ENCODE data around the gene RYR1.
"Not testable (repeated sequence)": the region's sequence is repeated elsewhere in the genome, so short reads cannot be mapped to it uniquely, and the experiment has no call there.

Gene RYR1

DNA sequence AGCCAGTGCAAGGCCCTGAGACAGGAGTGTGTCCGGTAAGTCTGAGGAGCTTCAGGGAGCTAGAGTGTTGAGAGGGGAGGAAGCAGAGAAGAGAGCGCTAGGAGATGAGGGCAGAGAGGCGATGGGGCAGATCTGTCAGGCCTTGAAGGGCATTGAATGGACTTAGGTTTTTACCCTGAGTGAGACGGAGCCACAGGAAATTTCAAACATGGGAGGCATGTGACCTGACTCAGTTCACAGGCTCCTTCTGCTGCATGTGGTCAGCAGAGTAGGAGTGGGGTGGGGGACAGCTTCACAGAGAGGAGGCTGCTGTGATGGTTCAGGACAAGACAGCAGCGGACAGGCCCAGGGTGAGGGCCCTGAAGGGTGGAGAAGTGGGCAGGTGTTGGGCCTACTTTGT lies 33.1 kb upstream of the RYR1 start:
- DNase-seq (ENCODE audit: low read depth), result no peak

GRCh38 chr19:38401148-38401547 lies 32.3 kb upstream of the RYR1 start:
- no peak for DNase-seq (ENCODE audit: low read depth)

DNA sequence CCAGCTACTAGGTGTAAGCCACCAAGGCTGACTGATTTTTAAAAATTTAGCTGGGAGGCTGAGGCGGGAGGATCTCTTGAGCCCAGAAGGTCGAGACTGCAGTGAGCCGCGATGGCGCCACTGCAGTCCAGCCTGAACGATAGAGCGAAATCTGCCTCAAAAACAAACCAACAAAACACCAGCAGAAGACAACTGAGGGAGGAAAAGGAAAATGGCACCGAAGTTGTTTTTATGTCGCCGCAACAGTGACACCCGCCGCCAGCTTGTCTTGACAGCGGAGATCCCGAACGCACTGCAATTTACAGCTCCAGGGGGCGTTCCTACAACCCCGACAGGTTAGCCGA lies 30.9 kb upstream of the RYR1 start:
- DNase-seq (ENCODE audit: low read depth), result no peak

DNA sequence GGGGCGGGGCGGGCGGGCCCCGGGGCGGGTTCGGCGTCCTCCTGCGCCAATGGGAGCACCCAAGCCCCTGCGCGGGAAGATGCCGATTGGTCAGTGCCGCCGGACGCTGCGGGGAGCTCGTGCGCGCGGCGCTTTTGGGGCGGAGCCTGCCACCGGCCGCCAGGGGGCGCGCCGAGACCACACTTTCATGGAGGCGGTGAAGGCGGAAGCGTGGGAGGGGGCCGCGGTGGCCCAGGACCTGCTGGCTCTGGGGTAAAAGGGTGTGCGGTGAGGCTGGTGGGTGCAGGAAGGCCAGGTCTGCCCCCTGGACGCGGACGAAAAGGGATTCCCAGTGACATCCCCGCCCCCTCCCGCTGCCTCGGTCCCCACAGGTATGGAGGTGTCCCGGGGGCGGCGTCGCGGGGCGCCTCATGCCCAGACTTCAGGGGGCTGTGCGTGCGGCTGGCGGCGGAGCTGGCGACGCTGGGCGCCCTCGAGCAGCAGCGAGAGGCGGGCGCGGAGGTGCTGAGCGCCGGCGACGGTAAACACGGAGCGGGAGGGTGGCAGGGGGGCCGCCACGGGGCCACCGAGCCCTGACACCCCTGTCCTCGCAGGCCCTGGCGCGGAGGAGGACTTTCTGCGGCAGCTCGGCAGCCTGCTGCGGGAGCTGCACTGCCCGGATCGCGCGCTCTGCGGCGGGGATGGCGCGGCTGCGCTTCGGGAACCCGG lies 30.4 kb upstream of the RYR1 start, which contains the start of gene FAM98C:
TSS of gene FAM98C (plus strand) at position 127 of the 708 bp plus-strand sequence. CDS start at position 188, 61 bp downstream.
- DNase-seq (ENCODE audit: low read depth), result peak; percentile 93

DNA sequence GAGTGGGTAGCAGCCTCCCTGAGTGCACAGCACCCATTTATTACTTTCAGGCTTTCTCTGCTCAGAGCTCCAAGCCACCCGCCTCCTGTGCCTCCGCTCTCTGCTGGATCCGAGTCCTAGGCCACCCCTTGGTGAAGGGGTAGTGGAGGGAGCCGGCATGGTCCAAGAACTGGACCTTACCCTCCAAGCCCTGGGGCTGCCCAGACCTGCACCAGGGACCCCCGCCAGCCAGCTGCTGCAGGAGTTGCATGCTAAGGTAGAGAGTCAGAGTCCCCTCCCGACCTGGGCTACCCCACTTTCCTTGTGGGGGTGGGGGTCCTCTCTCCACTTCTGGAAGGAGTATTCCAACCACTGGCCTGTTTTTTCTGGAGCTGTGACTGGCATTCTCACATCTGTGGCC lies 28.6 kb upstream of the RYR1 start:
- no peak for DNase-seq (ENCODE audit: low read depth)

- no peak for DNase-seq (ENCODE audit: low read depth)
Measured at GRCh38 chr19:38405276-38405675, 28.2 kb upstream of the RYR1 start.

DNA sequence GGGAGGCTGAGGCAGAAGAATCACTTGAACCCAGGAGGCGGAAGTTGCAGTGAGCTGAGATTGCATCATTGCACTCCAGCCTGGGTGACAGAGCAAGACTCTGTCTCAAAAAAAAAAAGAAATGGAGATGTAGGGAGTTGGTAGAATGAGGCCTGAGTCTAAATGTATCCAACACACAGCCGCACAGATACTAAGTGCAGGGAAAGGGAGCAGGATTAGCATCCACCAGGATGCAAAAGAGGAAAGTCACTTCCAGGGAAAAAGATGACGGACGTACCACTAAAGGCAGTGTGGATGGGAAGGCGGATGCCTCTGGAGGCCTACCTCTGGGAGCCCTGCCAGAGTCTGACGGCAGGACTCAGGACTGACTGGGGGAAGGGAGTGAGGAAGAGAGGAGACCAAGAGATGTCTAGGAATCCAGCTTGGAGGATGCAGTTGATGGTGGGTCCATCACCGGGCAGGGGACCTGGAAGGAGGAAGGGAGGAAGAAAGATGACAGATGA lies 23.8 kb upstream of the RYR1 start:
- DNase-seq (ENCODE audit: low read depth), result no peak

- not testable (repeated sequence) for DNase-seq (ENCODE audit: low read depth)
Measured at GRCh38 chr19:38410407-38410806, 23.1 kb upstream of the RYR1 start.

GRCh38 chr19:38411041-38411712 lies 22.3 kb upstream of the RYR1 start:
- DNase-seq (ENCODE audit: low read depth), result no peak

- not testable (repeated sequence) for DNase-seq (ENCODE audit: low read depth)
Measured at GRCh38 chr19:38411898-38412297, 21.6 kb upstream of the RYR1 start.

DNA sequence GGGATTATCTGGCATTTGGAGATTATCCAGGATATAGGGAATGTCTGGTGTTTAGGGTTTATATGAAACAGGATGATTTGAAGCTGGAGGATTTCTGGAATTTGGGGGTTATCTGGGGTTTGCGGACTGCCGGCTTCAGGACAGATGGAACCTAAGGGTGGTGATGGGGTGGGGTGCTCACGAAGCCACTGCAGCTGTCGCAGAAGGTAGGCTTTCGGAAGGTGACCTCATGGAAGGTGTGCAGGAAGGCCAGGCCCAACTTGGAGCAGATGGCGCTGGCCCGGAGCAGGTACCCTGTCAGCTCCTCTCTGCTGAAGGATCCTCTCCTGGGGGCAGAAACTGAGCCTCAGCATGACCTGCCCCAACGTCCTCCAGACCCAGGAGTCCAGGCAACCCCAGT lies 21.0 kb upstream of the RYR1 start:
- DNase-seq (ENCODE audit: low read depth), result no peak

DNA sequence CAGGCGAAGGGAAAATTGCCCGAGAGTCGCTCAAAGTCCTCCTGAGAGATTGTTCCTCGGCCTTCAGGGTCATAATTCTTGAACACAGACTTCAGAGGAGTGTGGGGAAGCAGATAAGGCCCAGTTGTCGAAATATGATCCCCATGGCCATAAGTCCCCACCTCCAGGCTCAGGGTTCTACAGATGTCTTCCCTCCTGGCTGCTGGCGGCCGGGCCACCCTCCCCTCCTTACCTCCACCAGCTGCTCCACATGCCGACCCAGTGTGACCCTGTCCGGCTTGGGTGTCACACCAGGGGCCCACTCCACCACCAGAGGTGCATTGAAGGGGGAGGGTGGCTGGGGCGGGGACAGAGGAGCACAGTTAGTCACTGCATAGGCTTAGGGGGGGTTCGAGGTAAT lies 20.5 kb upstream of the RYR1 start:
- DNase-seq (ENCODE audit: low read depth), result no peak

DNA sequence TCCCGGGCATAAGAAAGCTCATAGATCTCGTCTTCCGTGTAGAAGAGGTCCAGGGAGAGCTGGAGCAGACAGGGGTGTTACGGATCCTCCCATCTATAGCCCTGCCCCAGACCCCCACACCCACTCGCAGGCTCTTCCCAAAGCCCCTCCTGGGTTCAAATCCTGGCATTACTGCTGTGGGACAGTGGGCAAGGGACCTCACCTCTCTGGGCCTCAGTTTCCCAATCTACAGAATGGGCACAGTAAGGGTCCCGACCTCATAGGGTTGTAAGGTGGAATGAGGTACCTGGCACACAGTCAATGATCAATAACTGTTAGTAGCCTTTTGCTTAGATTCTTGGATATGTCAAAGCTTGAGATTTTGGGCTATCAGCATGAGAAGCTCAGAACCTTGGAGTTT lies 20.1 kb upstream of the RYR1 start:
- DNase-seq (ENCODE audit: low read depth), result no peak

DNA sequence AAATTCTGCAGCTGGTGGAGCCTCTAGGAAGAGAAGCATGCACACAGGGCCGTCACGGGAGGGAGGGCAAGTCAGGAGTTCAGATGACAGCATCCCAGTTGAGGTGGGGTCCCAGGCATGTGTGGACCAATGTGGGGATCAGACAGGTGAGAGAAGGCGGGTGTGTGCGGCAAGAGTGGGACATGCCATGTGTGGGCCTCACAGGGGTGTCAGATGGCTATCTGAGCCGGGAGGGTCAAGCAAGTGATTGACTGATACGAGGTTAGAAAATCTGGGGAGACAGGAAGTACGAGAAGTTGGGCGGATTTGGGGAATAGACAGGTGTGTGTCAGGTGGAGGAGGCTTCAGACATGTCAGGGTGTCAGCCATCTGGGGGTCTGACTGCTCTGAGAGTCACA lies 16.3 kb upstream of the RYR1 start:
- no peak for DNase-seq (ENCODE audit: low read depth)

GRCh38 chr19:38417544-38418506 lies 15.7 kb upstream of the RYR1 start:
- DNase-seq (ENCODE audit: low read depth), result peak; percentile 15

DNA sequence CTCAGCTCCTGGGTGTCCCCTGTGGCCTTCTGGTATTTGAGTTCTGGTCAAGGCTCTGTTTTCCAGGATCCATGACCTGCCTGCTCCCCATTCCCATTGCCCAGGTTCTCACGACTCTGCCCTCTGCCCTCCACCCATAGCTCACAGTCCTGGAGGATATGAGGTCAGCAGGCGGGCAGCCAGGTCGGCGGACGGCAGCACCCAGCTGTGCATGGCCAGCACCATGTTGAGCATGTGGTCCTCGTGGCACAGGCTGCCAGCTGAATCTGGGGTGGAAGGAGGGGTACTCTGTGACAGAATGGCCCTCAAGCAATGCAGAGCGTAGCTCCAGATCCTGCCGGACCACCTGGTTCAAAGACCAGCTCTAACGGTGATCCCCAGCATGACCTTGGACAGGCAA lies 12.6 kb upstream of the RYR1 start:
- no peak for DNase-seq (ENCODE audit: low read depth)

DNA sequence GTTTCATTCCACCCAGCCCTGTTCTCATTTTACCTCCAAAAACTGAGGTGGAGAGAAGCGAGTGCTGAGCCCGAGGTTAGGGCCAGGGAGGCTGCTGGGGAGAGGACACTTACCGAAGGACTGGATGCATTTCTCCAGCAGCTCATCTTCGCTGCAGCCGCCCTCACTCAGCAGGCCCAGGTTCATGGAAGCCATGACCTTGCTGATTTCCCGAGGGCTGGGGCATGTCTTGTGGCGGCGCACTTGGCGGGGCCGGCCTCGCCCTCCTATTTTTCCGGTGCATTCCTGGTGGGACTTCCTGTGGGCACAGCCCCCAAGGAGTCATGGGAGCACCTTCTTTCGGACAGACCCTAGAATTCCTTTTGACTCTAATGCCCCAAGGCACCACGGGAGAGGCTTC lies 11.6 kb upstream of the RYR1 start:
- DNase-seq (ENCODE audit: low read depth), result no peak

DNA sequence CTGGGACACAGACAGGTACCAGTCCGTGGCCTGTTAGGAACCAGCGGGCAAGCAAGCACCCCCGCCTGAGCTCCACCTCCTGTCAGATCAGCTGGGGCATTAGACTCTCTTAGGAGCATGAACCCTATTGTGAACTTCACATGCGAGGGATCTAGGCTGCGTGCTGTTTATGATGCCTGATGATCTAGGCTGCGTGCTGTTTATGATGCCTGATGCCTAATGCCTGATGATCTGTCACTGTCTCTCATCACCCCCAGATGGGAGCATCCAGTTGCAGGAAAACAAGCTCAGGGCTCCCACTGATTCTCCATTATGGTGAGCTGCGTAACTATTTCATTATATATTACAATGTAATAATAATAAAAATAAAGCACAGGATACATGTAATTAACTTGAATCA lies 11.1 kb upstream of the RYR1 start:
- DNase-seq (ENCODE audit: low read depth), result no peak

DNA sequence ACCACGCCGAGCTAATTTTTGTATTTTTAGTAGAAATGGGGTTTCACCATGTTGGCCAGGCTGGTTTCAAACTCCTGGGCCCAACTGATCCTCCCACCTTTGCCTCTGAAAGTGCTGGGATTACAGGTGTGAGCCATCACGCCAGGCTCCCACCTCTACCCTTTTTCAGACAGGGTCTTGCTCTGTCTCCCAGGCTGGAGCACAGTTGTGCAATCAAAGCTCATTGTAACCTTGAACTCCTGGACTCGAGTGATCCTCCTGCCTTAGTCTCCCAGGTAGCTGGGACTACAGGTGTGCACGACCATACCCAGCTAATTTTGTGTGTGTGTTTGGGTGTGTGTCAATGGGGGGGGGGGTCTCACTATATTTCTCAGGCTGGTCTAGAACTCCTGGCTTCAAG lies 9.2 kb upstream of the RYR1 start:
- DNase-seq (ENCODE audit: low read depth), result no peak

DNA sequence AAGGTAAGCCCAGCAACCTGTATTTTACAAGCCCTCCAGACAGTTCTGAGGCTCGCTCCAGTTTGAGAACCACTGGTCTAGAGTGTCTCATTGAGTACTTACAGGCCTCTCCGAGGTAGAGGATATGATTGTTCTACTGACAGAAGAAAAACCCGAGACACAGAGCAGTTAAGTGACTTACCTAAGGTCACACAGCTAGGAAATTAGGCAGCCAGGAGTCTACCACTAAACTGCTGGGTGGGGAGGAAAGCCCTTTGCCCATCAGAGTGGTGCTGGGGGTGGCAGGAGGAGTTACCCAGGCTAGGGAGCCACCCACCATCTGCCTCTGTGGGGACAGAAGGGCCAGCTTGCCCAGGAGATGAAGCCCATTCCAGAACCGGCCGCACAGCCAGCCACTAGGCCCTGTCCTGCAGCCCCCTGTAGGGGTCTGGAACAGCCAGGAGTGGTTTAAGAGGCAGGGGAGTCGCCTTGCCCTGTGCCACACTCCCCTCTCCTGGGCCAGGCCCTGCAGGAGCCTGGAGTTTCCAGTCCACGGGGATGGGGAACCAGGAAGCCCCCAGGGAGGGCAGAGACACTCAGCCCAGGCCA lies 8.2 kb upstream of the RYR1 start:
- DNase-seq (ENCODE audit: low read depth), result no peak

GRCh38 chr19:38425810-38426466 lies 7.6 kb upstream of the RYR1 start, which contains the start of gene RASGRP4:
RASGRP4 (minus strand) TSS chr19:38426219; CDS start chr19:38426091, 128 bp downstream.
- DNase-seq (ENCODE audit: low read depth), result peak; percentile 7
